ENCODE results near the gene DCAF4L1. TPM values are rescaled to one million over a fixed set of nuclear protein-coding genes. Genes with fewer than 3 reads are reported as not detected.

DCAF4L1 gene
- total RNA-seq, 2 experiments from 2014 or later = 0.31 to 0.41 TPM

GRCh38 chr4:41949531-41949930 lies 32.0 kb upstream of the DCAF4L1 start:
- ATAC-seq (no peak), DNase-seq (no peak)
- no peak for TF ChIP-seq CTCF (IDR thresholded peaks at IDR 0.05)
- ChIA-PET CTCF (interaction anchor here (3.0 kb wide), 1 partner anchor 14 kb away, joined by 8 read pairs; no protein-coding TSS in a partner anchor), POLR2A (no interaction called here)
- H3K4me1 Mint-ChIP-seq (ENCODE audit: low read depth) = peaks cover 9% of the 10 kb centered on the region
- no peaks in the 10 kb centered on the region for H3K27me3 Mint-ChIP-seq
- H3K4me3 Mint-ChIP-seq = no peak overlapping the region
- intact Hi-C loops (cut with micrococcal nuclease) = no loop called here
- H3K36me3 Mint-ChIP-seq (ENCODE audit: low read depth) = peaks cover 41% of the 10 kb centered on the region
- no peak overlapping the region for H3K27ac Mint-ChIP-seq
- H3K9me3 Mint-ChIP-seq = no peaks in the 10 kb centered on the region

- H3K27me3 Mint-ChIP-seq = no peaks in the 10 kb centered on the region
- no peak overlapping the region for H3K27ac Mint-ChIP-seq
- no peaks in the 10 kb centered on the region for H3K9me3 Mint-ChIP-seq
- no peak overlapping the region for H3K4me3 Mint-ChIP-seq
- DNase-seq (peak; percentile 21), ATAC-seq (peak; percentile 62)
- peak; percentile 55 for TF ChIP-seq CTCF (IDR thresholded peaks at IDR 0.05)
- no peaks in the 10 kb centered on the region for H3K4me1 Mint-ChIP-seq (ENCODE audit: low read depth)
- intact Hi-C loops (cut with micrococcal nuclease) = no loop called here
- peaks cover 14% of the 10 kb centered on the region for H3K36me3 Mint-ChIP-seq (ENCODE audit: low read depth)
- ChIA-PET POLR2A (interaction anchor here (0.7 kb wide), 1 partner anchor 583 kb away, joined by 3 read pairs; no protein-coding TSS in a partner anchor), CTCF (interaction anchor here (0.6 to 1.5 kb wide), 5 partner anchors 18 to 548 kb away, joined by 3 to 7 read pairs (median 3); no protein-coding TSS in a partner anchor)
Observed at GRCh38 chr4:41957634-41958033, 23.9 kb upstream of the DCAF4L1 start.

- peaks cover under 1% of the 10 kb centered on the region for H3K9me3 Mint-ChIP-seq
Observed at GRCh38 chr4:41963105-41963504, 18.5 kb upstream of the DCAF4L1 start.

GRCh38 chr4:41964401-41964800 lies 17.2 kb upstream of the DCAF4L1 start:
- Mint-ChIP-seq H3K4me3 (no peak overlapping the region), H3K4me1 (ENCODE audit: low read depth) (no peaks in the 10 kb centered on the region), H3K9me3 (peaks cover 10% of the 10 kb centered on the region), H3K27ac (no peak overlapping the region), H3K27me3 (no peaks in the 10 kb centered on the region), H3K36me3 (ENCODE audit: low read depth) (peaks cover 5% of the 10 kb centered on the region)
- no peak for DNase-seq
- no peak for ATAC-seq
- ChIA-PET CTCF (no interaction called here), POLR2A (no interaction called here)
- TF ChIP-seq CTCF (IDR thresholded peaks at IDR 0.05) = no peak
- intact Hi-C loops (cut with micrococcal nuclease) = no loop called here

More at GRCh38 chr4:41963105-41963504, 18.5 kb upstream of the DCAF4L1 start:
- intact Hi-C loops (cut with micrococcal nuclease) = no loop called here
- TF ChIP-seq CTCF (IDR thresholded peaks at IDR 0.05) = no peak
- Mint-ChIP-seq H3K27me3 (no peaks in the 10 kb centered on the region), H3K36me3 (ENCODE audit: low read depth) (peaks cover 3% of the 10 kb centered on the region), H3K27ac (no peak overlapping the region), H3K4me1 (ENCODE audit: low read depth) (no peaks in the 10 kb centered on the region), H3K4me3 (no peak overlapping the region)
- ChIA-PET POLR2A (no interaction called here), CTCF (interaction anchor here (0.9 to 1.4 kb wide), 3 partner anchors 12 to 14 kb away, joined by 4 to 8 read pairs (median 5); no protein-coding TSS in a partner anchor)
- DNase-seq (peak; percentile 18), ATAC-seq (no peak)

GRCh38 chr4:41967392-41967791 lies 14.2 kb upstream of the DCAF4L1 start:
- Mint-ChIP-seq H3K9me3 (peaks cover 10% of the 10 kb centered on the region), H3K4me3 (no peak overlapping the region), H3K36me3 (ENCODE audit: low read depth) (peaks cover 5% of the 10 kb centered on the region), H3K27me3 (no peaks in the 10 kb centered on the region), H3K27ac (no peak overlapping the region), H3K4me1 (ENCODE audit: low read depth) (no peaks in the 10 kb centered on the region)
- no peak for TF ChIP-seq CTCF (IDR thresholded peaks at IDR 0.05)
- DNase-seq (no peak), ATAC-seq (no peak)
- intact Hi-C loops (cut with micrococcal nuclease) = no loop called here
- CTCF ChIA-PET = interaction anchor here (1.0 to 2.8 kb wide), 3 partner anchors 9 to 23 kb away, joined by 3 to 8 read pairs (median 3); partner anchors contain the start of gene SLC30A9
- POLR2A ChIA-PET = interaction anchor here (1.2 kb wide), 1 partner anchor 23 kb away, joined by 5 read pairs; the partner anchor contains the start of gene SLC30A9
